Hepatocyte (in vitro differentiated cells): ENCODE results near the gene COQ2. TPM values are rescaled to one million over a fixed set of nuclear protein-coding genes. Genes with fewer than 3 reads are reported as not detected.
"Not testable (repeated sequence)": the region's sequence is repeated elsewhere in the genome, so short reads cannot be mapped to it uniquely, and the experiment has no call there.

Experiments used
- DNase-seq: peaks from one replicate; pipeline ENCODE4 v3.0.0-alpha.2; 2016; ENCODE audit warnings: low spot score
- H2AFZ ChIP-seq: fragments of 200-600 bp; sonication (generic); 2 replicates; pipeline ENCODE4 v1.6.0; 2016; ENCODE audit warnings: antibody characterized with exemption, mild to moderate bottlenecking
- H3K27ac ChIP-seq: fragments of 200-600 bp; sonication (generic); 2 replicates; pipeline ENCODE4 v1.5.1; 2016; ENCODE audit warnings: mild to moderate bottlenecking
- H3K27me3 ChIP-seq: fragments of 200-600 bp; sonication (generic); 2 replicates; pipeline ENCODE4 v1.6.1; 2016
- H3K36me3 ChIP-seq: fragments of 200-600 bp; sonication (generic); replicated peaks from 2 replicates; pipeline ENCODE4 v1.5.1; 2016; ENCODE audit warnings: low read depth; ENCODE audit not compliant: insufficient read depth
- H3K4me1 ChIP-seq: fragments of 200-600 bp; sonication (generic); 2 replicates; pipeline ENCODE4 v1.5.1; 2016; ENCODE audit warnings: mild to moderate bottlenecking, moderate library complexity; ENCODE audit not compliant: insufficient read depth
- H3K4me2 ChIP-seq: fragments of 200-600 bp; sonication (generic); 2 replicates; pipeline ENCODE4 v1.6.0; 2016
- H3K4me3 ChIP-seq: fragments of 200-600 bp; sonication (generic); 2 replicates; pipeline ENCODE4 v1.5.1; 2016; ENCODE audit warnings: mild to moderate bottlenecking
- H3K79me2 ChIP-seq: fragments of 200-600 bp; sonication (generic); 2 replicates; pipeline ENCODE4 v1.6.0; 2017; ENCODE audit warnings: mild to moderate bottlenecking
- H3K9me2 ChIP-seq: fragments of 200-600 bp; sonication (generic); replicated peaks from 2 replicates; pipeline ENCODE4 v1.6.0; 2017; ENCODE audit warnings: mild to moderate bottlenecking; ENCODE audit not compliant: insufficient read depth
- H3K9me3 ChIP-seq: fragments of 200-600 bp; sonication (generic); 2 replicates; pipeline ENCODE4 v1.5.1; 2016; ENCODE audit warnings: low read depth, mild to moderate bottlenecking
- H4K20me1 ChIP-seq: fragments of 200-600 bp; sonication (generic); 2 replicates; pipeline ENCODE4 v1.6.0; 2016; ENCODE audit warnings: mild to moderate bottlenecking; ENCODE audit not compliant: insufficient read depth, poor library complexity, severe bottlenecking
- EZH2 ChIP-seq: fragments of 200-600 bp; sonication (generic); IDR thresholded peaks from 2 replicates; pipeline ENCODE4 v1.6.1; 2016; ENCODE audit warnings: antibody characterized with exemption, mild to moderate bottlenecking, borderline replicate concordance
- EZH2phosphoT487 ChIP-seq: fragments of 200-600 bp; sonication (generic); IDR thresholded peaks from one replicate; pipeline ENCODE4 v1.6.1; 2018; ENCODE audit warnings: antibody characterized with exemption, mild to moderate bottlenecking, low read depth, moderate library complexity; ENCODE audit not compliant: unreplicated experiment, severe bottlenecking
- WGBS: methylation state at CpG from one replicate; pipeline ENCODE4 v1.1.6; 2016; ENCODE audit warnings: low lambda C conversion rate; ENCODE audit errors: missing lambda C conversion rate; 5-methylcytosine and 5-hydroxymethylcytosine counted together
- polyA plus RNA-seq: library from polyadenylated mRNA; unstranded; fragments of >200 nt; fragmentation: Nextera tagmentation; extraction: Ambion mirVana; gene quantifications from 2 replicates; pipeline ENCODE4 v1.2.1, GENCODE V29; 2016
- total RNA-seq: library from RNA; depleted of rRNA; stranded (reverse); fragments of >200 nt; gene quantifications from 2 replicates; pipeline ENCODE4 v1.2.3, GENCODE V29; 2014
- TF ChIP-seq, protein P1 (sequence below): fragments of 200-600 bp; sonication (generic); IDR thresholded peaks from 2 replicates; pipeline ENCODE4 v1.5.1; 2016; ENCODE audit warnings: antibody characterized with exemption, mild to moderate bottlenecking; ENCODE audit not compliant: poor library complexity

COQ2 gene
- total and polyA plus RNA-seq, 2 experiments from 2014 or later = 13.4 to 18.6 TPM

DNA sequence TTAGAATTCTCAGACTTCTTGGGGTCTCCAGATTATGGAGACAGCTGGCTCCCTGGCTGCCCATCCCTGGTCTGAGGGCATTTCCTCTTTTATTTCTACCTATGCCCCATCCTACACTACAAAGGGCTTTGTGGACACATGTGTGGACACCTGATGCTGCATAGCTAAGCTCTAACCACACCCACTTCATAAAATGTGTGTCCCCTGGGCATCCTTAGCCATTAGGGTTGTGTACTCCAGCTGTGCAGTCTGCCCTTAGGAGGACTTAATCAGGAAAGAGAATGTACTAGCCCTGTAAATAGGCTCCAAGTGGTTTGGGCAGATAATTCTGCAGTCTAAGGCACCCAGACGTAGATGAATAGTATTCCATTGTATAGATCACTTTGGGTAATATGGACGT lies 47.0 kb downstream of the COQ2 start:
- WGBS = 83% methylated on average over 2 of the region's 2 CpGs

GRCh38 chr4:83235645-83236133 lies 48.9 kb downstream of the COQ2 start:
- DNase-seq, H3K4me3 ChIP-seq, H3K4me1 ChIP-seq, H3K79me2 ChIP-seq, H3K9me2 ChIP-seq, H3K27me3 ChIP-seq, H3K4me2 ChIP-seq, H2AFZ ChIP-seq, H4K20me1 ChIP-seq, H3K9me3 ChIP-seq, H3K27ac ChIP-seq, H3K36me3 ChIP-seq: not testable (repeated sequence)
- 93% methylated on average over 3 of the region's 3 CpGs for WGBS

More for the DNA sequence above, 47.0 kb downstream of the COQ2 start:
- H4K20me1 ChIP-seq = no peaks in the 10 kb centered on the region
- no peak overlapping the region for H3K4me3 ChIP-seq
- TF ChIP-seq, protein P1, sequence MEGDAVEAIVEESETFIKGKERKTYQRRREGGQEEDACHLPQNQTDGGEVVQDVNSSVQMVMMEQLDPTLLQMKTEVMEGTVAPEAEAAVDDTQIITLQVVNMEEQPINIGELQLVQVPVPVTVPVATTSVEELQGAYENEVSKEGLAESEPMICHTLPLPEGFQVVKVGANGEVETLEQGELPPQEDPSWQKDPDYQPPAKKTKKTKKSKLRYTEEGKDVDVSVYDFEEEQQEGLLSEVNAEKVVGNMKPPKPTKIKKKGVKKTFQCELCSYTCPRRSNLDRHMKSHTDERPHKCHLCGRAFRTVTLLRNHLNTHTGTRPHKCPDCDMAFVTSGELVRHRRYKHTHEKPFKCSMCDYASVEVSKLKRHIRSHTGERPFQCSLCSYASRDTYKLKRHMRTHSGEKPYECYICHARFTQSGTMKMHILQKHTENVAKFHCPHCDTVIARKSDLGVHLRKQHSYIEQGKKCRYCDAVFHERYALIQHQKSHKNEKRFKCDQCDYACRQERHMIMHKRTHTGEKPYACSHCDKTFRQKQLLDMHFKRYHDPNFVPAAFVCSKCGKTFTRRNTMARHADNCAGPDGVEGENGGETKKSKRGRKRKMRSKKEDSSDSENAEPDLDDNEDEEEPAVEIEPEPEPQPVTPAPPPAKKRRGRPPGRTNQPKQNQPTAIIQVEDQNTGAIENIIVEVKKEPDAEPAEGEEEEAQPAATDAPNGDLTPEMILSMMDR = no peak
- no peak for TF ChIP-seq EZH2
- no peak for TF ChIP-seq EZH2phosphoT487
- H2AFZ ChIP-seq = no peak overlapping the region
- no peak overlapping the region for H3K4me2 ChIP-seq
- H3K9me2 ChIP-seq = no peaks in the 10 kb centered on the region
- H3K79me2 ChIP-seq = no peaks in the 10 kb centered on the region
- no peaks in the 10 kb centered on the region for H3K9me3 ChIP-seq
- no peaks in the 10 kb centered on the region for H3K36me3 ChIP-seq
- no peak for DNase-seq
- no peak overlapping the region for H3K27ac ChIP-seq
- H3K27me3 ChIP-seq = no peaks in the 10 kb centered on the region
- H3K4me1 ChIP-seq = no peaks in the 10 kb centered on the region

DNA sequence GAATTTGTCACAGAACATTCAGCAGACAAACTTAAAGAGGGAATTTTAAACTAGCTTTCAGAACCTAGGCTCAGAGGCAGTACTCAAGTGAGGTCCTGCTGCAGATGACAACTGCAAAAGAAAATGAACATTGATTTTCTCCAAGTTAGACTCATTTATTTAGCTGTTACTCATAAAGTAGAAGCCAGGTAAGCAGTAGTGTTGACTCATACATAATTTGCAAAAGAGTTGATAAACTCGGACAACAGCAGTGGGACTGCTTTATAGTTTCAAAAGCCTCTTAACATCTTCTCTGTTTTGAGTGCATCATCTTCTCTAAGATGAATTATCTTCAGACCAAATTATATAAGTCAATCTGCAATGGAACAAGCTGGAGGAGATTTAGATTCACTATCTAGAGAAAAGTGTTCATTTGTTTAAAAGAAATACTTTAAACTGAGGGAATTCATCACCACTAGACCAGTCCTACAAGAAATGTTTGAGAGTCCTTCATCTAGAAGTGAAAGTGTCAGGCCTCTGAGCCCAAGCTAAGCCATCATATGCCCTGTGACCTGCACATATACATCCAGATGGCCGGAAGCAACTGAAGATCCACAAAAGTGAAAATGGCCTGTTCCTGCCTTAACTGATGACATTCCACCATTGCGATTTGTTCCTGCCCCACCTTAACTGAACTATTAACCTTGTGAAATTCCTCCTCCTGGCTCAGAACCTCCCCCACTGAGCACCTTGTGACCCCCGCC lies 49.5 kb downstream of the COQ2 start:
- no peak overlapping the region for H2AFZ ChIP-seq
- no peaks in the 10 kb centered on the region for H3K79me2 ChIP-seq
- no peaks in the 10 kb centered on the region for H3K27me3 ChIP-seq
- no peak overlapping the region for H3K27ac ChIP-seq
- H3K9me2 ChIP-seq = no peaks in the 10 kb centered on the region
- 58% methylated on average over 4 of the region's 4 CpGs for whole genome bisulfite sequencing
- TF ChIP-seq EZH2 (no peak), EZH2phosphoT487 (no peak)
- TF ChIP-seq, protein P1 = no peak
- H4K20me1 ChIP-seq = no peaks in the 10 kb centered on the region
- no peaks in the 10 kb centered on the region for H3K9me3 ChIP-seq
- no peak overlapping the region for H3K4me3 ChIP-seq
- DNase-seq = no peak
- no peak overlapping the region for H3K4me2 ChIP-seq
- H3K4me1 ChIP-seq = no peaks in the 10 kb centered on the region
- H3K36me3 ChIP-seq = no peaks in the 10 kb centered on the region

- WGBS = 84% methylated on average over 3 of the region's 3 CpGs
- not testable (repeated sequence) for H3K4me3 ChIP-seq, H3K9me3 ChIP-seq, H3K9me2 ChIP-seq, H3K79me2 ChIP-seq, H3K36me3 ChIP-seq, H3K27ac ChIP-seq, H3K27me3 ChIP-seq, DNase-seq, H4K20me1 ChIP-seq, H2AFZ ChIP-seq, H3K4me1 ChIP-seq, H3K4me2 ChIP-seq
These were observed 50.2 kb downstream of the COQ2 start for GRCh38 chr4:83234387-83234786.
